HepG2 (cell line): Measurements from ENCODE around the gene ZNF276. TPM values are rescaled to one million over a fixed set of nuclear protein-coding genes. Genes with fewer than 3 reads are reported as not detected.

Experiments used
- GPBP1L1 ChIP-seq: sonication (generic); formaldehyde crosslinking; IDR thresholded peaks from 2 replicates; pipeline ENCODE4 v1.5.0; 2020; ENCODE audit warnings: mild to moderate bottlenecking, missing genetic modification reagents
- HNF4A ChIP-seq: sonication (generic); formaldehyde crosslinking; IDR thresholded peaks from 2 replicates; pipeline ENCODE4 v1.4.0; 2020; ENCODE audit warnings: missing genetic modification reagents
- KDM2A ChIP-seq: sonication (generic); formaldehyde crosslinking; IDR thresholded peaks from 2 replicates; pipeline ENCODE4 v1.4.0; 2020; ENCODE audit warnings: low read depth, missing genetic modification reagents, borderline replicate concordance
- MLXIP ChIP-seq: sonication (generic); formaldehyde crosslinking; IDR thresholded peaks from 2 replicates; pipeline ENCODE4 v1.9.0; 2021; ENCODE audit warnings: missing genetic modification reagents, borderline replicate concordance
- TBX2 ChIP-seq: sonication (generic); formaldehyde crosslinking; IDR thresholded peaks from 2 replicates; pipeline ENCODE4 v1.5.0; 2020; ENCODE audit warnings: missing genetic modification reagents, mild to moderate bottlenecking, borderline replicate concordance
- TFDP2 ChIP-seq: sonication (generic); formaldehyde crosslinking; IDR thresholded peaks from 2 replicates; pipeline ENCODE4 v1.4.0; 2020; ENCODE audit warnings: missing genetic modification reagents
- XBP1 ChIP-seq: sonication (generic); formaldehyde crosslinking; IDR thresholded peaks from 2 replicates; pipeline ENCODE4 v1.5.0; 2020; ENCODE audit warnings: missing genetic modification reagents
- ZNF138 ChIP-seq: sonication (generic); formaldehyde crosslinking; IDR thresholded peaks from 2 replicates; pipeline ENCODE4 v1.5.0; 2020; ENCODE audit warnings: mild to moderate bottlenecking, low read depth, missing genetic modification reagents
- ZZZ3 ChIP-seq: sonication (generic); formaldehyde crosslinking; IDR thresholded peaks from 2 replicates; pipeline ENCODE4 v1.4.0; 2020; ENCODE audit warnings: missing genetic modification reagents, mild to moderate bottlenecking, borderline replicate concordance
- polyA plus RNA-seq, 8 experiments: library from polyadenylated mRNA; depleted of rRNA in 3 of 8; stranded (reverse) in 7 of 8; unstranded in 1 of 8; fragments of >200 nt; fragmentation: Illumina TruSeq in 4 of 8; extraction: Trizol in 4 of 8; gene quantifications; 2 replicates each; pipeline versions ENCODE4 v1.2.1 to v1.2.3, GENCODE V29; 2011 to 2016; ENCODE audit warnings: low read depth in 4 of 8, missing spikeins in 1 of 8, mixed read lengths in 1 of 8; ENCODE audit not compliant: insufficient read depth in 1 of 8
- total RNA-seq, 5 experiments: library from RNA; depleted of rRNA; stranded (reverse); fragments of >200 nt; fragmentation: Illumina TruSeq; extraction: Trizol; gene quantifications; 2 replicates each; pipeline ENCODE4 v1.2.3, GENCODE V29; 2016; ENCODE audit warnings: low read depth in 1 of 5
- TF ChIP-seq, protein P1 (sequence below): sonication (generic); formaldehyde crosslinking; IDR thresholded peaks from 2 replicates; pipeline ENCODE4 v1.4.0; 2020; ENCODE audit warnings: mild to moderate bottlenecking, low read depth, missing genetic modification reagents
- TF ChIP-seq, protein P2 (sequence below): sonication (generic); formaldehyde crosslinking; IDR thresholded peaks from 2 replicates; pipeline ENCODE4 v1.9.0; 2021; ENCODE audit warnings: mild to moderate bottlenecking, missing genetic modification reagents

Gene ZNF276
- total and polyA plus RNA-seq, 2 of the 13 experiments (the other 11 are each of a cell fraction or from before 2014, with no cell fraction given): 17.7 to 18.0 TPM

DNA sequence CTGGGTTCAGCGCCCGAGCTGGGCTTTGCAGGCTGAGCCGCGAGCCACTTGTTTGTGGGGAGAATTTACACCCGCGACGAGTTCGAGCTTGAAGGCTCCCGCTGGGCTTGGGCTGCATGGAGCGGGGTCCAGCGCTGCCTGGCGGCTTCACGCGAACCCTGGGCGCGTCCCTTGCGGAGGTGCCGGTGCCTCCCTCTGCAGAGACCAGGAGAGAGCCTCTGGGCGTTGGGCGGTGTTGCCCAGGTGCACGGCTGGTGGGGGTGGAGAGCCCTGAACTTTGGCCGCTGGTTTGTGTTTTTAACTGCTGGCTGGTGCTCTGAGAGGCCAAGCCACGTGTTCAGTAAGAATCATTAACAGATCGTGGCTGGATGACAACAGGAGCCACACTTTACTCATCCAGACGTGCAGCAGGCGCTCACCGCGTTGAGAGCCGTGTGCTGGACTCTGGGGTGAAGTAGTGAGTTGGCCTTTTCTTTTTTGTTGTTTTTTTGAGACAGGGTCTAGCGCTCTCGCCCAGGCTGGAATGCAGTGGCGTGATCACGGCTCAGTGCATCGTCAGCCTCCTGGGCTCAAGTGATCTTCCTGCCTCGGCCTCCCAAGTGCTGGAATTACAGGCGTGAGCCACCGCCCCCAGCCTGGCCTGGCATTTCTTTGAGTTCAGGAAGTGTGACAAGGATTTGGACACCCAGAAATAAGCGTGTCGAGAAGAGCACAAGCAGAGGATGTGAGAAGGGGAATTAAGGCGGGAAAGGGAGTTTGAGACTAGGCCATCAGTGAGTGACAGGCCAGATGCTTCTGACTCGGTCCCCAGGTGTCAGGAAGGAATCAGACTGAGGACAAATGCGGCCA, 34.0 kb upstream of the ZNF276 start (continued):
- TF ChIP-seq MLXIP (CRISPR knock-in tag) (peak; percentile 98), TFDP2 (CRISPR knock-in tag) (peak; percentile 94), ZNF138 (CRISPR knock-in tag) (no peak; the same call in 1 of the 2 replicates), KDM2A (peak; percentile 95), TBX2 (peak; percentile 99), HNF4A (CRISPR knock-in tag) (peak; percentile 99), XBP1 (peak; percentile 98), ZZZ3 (CRISPR knock-in tag) (peak; percentile 91), GPBP1L1 (CRISPR knock-in tag) (no peak)
- TF ChIP-seq, protein P1, sequence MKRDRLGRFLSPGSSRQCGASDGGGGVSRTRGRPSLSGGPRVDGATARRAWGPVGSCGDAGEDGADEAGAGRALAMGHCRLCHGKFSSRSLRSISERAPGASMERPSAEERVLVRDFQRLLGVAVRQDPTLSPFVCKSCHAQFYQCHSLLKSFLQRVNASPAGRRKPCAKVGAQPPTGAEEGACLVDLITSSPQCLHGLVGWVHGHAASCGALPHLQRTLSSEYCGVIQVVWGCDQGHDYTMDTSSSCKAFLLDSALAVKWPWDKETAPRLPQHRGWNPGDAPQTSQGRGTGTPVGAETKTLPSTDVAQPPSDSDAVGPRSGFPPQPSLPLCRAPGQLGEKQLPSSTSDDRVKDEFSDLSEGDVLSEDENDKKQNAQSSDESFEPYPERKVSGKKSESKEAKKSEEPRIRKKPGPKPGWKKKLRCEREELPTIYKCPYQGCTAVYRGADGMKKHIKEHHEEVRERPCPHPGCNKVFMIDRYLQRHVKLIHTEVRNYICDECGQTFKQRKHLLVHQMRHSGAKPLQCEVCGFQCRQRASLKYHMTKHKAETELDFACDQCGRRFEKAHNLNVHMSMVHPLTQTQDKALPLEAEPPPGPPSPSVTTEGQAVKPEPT (CRISPR knock-in tag): peak; percentile 98
- TF ChIP-seq, protein P2, sequence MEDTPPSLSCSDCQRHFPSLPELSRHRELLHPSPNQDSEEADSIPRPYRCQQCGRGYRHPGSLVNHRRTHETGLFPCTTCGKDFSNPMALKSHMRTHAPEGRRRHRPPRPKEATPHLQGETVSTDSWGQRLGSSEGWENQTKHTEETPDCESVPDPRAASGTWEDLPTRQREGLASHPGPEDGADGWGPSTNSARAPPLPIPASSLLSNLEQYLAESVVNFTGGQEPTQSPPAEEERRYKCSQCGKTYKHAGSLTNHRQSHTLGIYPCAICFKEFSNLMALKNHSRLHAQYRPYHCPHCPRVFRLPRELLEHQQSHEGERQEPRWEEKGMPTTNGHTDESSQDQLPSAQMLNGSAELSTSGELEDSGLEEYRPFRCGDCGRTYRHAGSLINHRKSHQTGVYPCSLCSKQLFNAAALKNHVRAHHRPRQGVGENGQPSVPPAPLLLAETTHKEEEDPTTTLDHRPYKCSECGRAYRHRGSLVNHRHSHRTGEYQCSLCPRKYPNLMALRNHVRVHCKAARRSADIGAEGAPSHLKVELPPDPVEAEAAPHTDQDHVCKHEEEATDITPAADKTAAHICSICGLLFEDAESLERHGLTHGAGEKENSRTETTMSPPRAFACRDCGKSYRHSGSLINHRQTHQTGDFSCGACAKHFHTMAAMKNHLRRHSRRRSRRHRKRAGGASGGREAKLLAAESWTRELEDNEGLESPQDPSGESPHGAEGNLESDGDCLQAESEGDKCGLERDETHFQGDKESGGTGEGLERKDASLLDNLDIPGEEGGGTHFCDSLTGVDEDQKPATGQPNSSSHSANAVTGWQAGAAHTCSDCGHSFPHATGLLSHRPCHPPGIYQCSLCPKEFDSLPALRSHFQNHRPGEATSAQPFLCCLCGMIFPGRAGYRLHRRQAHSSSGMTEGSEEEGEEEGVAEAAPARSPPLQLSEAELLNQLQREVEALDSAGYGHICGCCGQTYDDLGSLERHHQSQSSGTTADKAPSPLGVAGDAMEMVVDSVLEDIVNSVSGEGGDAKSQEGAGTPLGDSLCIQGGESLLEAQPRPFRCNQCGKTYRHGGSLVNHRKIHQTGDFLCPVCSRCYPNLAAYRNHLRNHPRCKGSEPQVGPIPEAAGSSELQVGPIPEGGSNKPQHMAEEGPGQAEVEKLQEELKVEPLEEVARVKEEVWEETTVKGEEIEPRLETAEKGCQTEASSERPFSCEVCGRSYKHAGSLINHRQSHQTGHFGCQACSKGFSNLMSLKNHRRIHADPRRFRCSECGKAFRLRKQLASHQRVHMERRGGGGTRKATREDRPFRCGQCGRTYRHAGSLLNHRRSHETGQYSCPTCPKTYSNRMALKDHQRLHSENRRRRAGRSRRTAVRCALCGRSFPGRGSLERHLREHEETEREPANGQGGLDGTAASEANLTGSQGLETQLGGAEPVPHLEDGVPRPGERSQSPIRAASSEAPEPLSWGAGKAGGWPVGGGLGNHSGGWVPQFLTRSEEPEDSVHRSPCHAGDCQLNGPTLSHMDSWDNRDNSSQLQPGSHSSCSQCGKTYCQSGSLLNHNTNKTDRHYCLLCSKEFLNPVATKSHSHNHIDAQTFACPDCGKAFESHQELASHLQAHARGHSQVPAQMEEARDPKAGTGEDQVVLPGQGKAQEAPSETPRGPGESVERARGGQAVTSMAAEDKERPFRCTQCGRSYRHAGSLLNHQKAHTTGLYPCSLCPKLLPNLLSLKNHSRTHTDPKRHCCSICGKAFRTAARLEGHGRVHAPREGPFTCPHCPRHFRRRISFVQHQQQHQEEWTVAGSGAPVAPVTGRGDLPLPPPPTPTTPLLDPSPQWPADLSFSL (CRISPR knock-in tag): peak; percentile 53; the same call in 1 of the 2 replicates
